ENCODE data around the gene SPATS2L.

The SPATS2L gene, protein sequence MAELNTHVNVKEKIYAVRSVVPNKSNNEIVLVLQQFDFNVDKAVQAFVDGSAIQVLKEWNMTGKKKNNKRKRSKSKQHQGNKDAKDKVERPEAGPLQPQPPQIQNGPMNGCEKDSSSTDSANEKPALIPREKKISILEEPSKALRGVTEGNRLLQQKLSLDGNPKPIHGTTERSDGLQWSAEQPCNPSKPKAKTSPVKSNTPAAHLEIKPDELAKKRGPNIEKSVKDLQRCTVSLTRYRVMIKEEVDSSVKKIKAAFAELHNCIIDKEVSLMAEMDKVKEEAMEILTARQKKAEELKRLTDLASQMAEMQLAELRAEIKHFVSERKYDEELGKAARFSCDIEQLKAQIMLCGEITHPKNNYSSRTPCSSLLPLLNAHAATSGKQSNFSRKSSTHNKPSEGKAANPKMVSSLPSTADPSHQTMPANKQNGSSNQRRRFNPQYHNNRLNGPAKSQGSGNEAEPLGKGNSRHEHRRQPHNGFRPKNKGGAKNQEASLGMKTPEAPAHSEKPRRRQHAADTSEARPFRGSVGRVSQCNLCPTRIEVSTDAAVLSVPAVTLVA

DNA sequence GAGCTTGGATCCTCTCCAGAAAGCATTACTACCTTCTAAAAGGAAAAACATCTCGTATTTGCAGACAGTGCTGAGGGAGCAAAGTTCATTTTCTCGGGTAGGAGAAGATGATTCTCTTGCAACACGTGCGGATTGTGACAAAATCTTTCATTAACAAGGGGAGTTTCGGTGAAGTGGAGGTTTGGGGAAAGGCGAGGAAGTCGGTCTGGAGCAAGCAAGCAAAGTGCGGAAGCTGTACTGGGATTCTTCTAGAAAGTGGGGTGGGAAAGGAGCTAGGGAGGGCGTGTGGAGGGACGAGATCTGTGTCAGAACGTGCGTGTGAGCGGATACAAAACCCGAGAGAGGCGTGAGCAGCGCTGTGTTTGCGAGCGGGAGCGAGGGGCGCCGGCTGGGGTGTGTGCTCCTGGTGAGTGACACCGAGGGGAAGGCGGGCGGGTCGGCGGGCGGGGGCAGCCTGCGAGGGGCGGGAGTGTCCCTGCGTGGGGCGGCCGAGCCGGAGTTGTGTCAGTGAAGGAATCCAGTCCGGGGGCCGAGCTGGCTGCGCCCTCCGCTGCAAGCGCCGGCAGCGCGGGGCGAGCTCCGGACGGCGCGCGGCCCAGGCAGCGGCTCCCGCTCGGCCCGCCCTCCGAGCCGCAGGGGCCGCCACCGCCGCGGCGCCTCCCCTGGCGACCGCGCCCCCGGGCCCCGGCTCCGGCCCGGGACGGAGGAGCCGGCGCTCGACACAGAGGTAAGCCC, at the start of gene SPATS2L:
TSS of gene SPATS2L (plus strand) at position 498 of the 735 bp plus-strand sequence. CDS start 82,552 bp downstream, outside the sequence.
- DNase-seq = no peak

DNA sequence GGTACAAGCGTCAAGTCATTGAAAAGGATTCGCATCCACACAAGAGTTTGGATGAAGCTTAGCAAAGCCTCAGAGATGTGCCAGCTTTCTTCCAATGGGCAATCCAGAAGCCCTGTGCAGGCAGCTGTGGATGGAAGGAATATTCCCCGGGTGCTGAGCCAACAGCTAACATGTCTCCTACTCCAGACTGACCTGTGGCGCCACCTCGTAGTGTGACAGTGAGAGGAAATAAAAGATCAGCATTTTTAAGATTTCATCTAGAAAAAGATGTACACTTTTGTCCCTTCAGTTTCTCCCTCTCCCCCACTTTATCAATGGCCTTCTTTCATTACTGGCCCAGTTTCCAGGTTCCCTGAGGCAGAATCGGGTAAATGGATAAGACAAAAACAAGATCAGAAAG, 48.9 kb upstream of the SPATS2L start:
- no peak for DNase-seq

DNA sequence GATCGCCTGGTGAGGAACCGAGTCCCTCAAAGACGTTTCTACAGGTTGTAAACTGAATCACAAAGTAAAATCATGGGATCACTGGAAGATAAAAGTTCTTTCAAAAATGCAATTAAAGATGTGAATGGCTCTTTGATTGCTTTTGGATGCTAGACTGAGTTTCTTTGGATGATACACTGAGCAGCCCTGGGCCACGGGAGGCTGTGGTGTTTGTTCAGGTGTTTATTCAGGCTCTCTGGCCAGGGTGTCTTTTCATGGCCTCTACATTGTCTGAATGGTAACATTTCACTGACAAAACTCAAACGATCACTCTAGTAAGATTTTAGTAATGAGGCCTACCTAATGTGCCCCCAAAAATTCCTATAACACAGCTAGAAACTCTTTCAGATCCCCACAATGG, 48.4 kb upstream of the SPATS2L start:
- DNase-seq = no peak

DNA sequence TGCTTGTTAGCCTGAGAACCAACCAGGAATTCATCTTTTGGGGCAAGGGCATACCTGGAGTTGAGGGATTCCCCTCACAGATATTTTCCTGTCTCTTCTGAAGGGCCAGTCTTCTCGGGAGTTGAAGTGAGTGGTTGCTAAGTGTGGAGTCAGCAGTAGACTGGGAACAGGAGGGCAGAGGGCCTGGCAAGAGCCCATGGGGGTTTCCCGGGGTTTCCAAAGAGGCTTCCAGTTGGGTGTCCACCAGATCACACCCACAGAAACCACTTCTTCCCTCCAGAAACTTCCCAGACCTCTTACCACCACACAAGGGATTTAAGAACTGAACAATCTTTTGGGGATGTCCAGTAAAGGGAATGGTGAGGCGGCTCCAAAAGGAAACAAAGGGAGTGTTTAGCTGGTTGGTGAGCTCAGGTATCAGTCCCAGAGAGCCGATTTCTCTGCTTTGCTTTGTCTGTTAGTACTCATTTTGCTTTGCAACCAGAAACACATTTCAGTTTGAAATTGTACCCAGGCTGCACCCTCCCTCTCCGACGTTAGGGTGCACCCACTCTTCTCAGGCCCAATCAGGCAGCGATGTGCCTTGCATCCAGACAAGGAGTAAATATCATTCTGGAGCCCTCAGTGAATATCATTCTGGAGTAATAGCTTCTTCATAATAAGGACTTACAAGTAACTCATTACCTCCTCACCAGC, 47.5 kb upstream of the SPATS2L start:
- no peak for DNase-seq

DNA sequence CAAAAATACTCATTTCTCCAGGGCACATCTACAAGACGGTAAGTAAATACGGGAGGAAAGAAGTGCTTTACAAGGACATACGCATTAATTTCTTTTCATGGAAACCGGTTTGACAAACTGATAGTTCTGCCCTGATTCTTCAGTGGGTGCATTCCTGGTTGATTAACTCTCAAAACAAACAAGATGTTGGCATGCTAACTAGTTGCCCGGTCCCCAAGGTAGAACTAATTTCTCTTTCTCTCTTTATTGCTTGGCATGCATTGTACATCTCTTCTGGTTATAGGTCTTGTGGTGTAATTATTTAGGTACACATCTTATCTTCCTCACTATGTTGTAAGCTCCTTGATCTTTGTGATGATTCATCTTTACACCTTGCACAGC, 46.9 kb upstream of the SPATS2L start:
- DNase-seq = no peak

DNA sequence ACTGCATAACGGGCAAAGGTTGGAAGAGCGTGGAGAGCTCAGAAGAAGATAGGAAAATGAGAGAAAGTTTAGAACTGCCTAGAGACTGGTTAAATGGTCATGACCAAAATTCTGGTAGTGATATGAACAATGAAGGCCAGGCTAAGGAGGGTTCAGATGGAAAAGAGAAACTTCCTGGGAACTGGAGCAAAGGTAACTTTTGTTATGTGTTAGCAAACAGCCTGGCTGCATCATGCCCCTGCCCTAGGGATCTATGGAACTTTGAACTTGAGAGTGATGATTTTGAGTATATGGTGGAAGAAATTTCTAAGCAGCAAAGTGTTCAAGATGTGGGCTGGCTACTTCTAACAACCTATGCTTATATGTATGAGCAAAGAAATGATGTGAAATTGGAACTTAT, 44.4 kb upstream of the SPATS2L start:
- no peak for DNase-seq

DNA sequence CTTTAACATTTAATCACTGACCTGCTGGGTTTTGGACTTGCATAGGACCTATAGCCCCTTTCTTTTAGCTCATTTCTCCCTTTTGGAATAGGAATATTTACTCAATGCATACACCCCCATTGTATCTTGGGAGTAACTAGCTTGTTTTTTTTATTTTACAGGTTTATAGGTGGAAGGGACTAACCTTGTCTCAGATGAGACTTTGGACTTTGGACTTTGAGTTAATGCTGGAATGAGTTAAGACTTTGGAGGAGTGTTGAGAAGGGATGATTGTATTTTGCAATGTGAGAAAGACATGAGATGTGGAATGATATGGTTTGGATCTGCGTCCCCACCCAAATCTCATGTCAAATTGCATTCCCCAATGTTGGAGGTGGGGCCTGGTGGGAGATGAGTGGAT, 43.2 kb upstream of the SPATS2L start:
- no peak for DNase-seq

DNA sequence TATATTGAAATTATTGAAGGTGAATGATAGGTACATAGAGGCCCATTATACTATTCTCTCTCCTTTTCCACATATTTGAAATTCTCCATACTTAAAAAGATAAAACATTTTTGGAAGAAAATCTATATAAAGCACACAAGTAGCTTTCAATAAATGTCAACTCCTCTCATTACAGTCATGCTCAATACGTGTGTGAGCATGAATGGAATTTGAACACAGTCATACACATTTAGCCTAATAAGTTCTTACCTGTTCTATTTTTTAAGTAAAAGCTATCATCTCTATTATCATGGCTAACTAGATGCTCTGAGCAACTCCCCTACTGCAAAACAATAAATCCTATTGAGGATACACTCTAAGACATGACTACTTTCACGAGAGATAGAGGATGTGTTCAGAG, 41.9 kb upstream of the SPATS2L start:
- no peak for DNase-seq

DNA sequence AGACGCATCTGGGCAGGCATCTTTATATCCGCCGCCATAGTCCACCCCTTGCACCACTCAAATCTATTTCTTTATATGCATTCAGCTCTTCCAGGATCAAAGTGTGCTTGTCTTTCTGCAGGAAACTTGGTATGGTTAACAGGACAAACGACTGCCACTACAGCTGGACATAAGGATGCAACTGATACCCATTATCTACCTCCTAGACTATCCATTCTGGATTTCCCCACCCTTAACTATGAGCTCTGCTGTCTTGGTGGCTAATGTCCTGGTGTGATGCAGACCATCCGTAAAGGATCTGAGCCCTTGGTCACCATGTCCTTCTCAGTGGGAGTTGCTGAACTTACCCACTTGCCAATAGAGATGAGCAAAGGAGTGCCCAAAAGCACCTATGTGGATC, 40.1 kb upstream of the SPATS2L start:
- DNase-seq = no peak

DNA sequence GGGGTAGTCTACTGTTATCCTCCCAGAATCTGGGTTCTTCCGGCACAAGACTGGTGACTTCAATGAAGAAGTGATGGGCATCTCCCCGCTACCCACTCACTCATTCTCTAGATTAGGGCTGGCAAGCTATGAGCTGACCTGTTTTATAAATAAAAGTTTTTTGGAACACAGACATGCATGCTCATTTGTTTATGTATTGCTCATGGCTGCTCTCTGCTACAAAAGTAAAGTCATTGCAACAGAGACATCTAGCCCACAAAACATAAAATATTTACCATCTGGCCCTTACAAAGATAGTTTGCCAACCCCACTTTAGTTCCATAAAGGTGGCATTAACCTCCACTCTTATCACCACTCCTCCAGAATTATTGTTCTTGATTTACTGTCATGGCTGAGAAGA, 39.1 kb upstream of the SPATS2L start:
- DNase-seq = no peak

DNA sequence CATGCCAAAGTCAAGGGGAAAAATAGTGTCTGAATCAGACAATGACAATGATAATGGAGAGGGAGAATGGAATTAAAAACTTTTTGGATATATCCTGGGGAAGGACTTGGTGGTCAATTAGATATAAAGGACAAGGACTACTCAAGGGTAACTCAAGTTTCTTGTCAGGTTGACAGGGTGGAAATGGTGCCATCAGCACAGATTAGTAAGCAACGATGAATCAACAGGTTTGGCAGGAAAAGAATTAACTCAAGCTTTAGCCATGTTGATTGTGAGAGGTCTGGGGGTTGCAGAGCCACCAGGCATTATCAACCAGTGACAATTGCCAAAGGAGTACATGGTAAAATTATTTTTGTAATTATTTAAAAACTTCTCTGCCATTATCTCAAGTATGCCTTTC, 35.8 kb upstream of the SPATS2L start:
- DNase-seq = no peak

DNA sequence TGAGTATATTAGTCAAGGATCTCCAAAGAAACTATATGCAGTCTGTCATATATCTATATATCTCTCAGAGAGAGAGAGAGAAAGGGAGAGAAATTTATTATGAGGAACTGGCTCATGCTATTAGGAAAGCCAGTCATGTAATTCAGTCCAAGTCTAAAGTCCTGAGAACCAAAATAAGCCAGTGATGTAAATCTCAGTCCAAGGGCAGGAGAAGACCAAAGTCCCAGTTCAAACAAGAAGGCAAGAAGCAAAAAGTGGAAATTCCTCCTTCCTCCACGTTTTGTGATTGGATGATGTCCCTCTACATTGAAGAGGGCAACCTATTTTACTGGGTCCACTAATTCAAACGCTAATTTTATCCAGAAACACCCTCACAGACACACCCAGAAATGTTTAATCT, 34.2 kb upstream of the SPATS2L start:
- DNase-seq = no peak

DNA sequence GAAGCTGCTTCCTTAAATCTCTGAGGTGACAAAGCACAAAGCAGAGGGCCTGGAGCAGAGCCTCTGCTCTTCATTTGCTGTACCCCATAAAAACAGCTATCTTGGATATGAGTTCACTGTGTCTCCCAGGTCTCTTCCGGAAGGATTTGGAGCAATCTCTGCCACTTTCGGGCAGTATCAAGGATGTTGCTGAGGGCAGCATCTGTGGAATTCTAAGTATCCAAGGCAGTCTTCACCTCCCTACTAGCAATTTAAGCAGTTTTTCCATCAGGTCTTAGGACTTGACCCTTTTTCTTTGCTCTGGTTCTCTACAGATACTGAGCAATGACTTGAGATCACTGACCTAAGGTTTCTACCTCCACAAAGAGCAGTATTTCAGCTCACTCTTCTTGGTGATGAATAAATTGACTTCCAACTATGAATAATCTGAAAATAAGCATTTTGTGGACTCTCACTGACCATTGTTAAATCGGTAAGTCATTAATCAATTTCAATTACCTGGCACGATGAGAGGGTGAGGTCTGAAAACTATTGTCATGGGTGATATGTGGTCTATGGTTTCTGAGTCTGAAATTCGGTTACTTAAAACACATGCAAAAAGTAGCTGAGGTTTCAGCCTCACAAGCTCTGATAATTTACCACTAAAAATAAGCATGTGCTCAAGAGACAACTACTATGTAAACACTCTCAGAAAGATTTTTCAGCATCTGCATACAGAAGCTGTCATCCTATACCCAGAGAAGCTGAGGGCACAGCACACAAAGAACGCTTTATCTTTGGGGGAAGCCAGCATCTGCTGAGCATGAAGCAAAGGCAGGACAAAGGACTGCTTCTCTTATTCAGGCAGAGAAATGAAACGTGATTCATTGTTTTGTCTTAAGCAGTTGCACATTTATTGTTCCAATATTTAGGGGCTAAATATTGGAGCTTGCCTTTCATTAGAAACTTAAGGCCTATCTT, 32.1 kb upstream of the SPATS2L start:
- no peak for DNase-seq

DNA sequence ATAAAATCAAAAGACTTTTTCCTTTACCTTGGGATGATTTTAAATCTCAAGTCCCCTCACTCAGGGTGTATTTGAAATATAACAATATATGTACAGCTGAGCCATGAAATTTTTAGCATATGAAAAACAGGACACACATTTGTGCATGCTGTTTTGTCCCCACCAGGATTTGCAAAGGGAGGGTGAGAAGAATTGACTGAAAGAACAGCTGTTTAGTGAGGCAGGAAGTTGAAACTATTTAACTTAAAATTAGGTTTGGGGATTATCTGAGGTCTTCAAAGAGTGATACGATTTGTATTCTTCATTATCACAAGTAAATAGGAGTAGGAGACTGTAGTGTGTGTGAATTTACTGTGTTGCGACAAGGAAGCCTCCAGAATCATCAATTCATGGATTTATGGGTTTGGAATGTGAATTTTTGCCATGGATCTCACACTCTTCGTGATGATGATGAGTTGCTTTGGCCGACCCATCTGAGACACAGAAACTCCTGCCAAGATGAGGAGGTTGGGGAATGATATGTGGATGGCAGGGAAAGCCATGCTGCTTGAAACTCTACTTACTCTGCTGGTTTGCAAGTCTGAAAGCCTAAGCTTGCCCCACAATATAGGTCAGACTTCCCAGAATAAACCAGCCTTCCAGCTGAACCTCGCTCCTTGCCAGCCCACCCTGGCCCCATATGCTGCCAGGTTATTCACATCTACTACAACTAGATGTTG, 31.0 kb upstream of the SPATS2L start:
- no peak for DNase-seq

DNA sequence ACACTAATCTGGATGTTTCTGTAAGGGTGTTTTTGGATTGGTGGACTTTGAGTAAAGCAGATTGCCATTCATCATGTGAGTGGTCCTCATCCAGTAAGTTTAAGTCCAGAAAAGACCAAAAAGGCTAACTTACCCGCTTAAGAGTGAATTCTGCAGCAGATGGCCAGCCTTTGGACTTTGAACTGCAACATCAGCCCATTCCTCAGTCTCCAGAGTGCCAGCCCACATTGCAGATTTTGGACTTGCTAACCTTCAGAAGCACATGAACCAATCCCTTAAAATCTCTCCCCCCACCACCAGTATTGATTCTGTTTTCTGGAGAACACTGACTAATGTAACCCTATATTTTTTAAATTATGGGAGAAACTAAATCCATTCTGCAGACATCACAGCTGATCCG, 30.0 kb upstream of the SPATS2L start:
- no peak for DNase-seq

DNA sequence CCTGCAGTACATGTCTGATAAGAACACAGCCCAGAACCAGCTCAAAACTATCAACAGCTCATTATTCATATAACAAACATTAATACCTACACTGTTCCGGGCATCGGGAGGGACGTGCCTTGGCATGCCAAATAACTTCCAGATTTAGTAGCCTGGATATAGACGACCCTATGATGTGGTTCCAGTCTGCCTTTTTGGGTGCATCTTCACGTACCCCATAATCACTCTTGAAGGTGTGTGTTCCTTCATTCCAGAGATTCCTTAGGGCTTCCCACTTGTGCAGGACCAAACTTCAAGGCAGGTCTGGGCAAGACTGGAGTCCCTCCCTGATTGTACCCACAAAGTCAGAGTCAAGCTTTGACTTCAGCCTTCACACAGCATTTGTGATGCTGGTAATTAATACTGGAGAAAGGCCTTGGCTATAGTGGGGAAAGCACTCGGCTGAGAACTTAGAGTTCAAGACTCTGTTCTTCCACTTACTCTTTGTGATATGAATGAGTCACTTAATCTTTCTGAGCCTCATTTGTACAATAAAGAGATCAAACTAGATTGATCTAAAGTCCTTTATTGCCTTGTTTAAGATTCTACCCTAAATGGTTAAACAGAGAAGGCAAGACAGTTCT, 27.7 kb upstream of the SPATS2L start:
- DNase-seq = no peak

DNA sequence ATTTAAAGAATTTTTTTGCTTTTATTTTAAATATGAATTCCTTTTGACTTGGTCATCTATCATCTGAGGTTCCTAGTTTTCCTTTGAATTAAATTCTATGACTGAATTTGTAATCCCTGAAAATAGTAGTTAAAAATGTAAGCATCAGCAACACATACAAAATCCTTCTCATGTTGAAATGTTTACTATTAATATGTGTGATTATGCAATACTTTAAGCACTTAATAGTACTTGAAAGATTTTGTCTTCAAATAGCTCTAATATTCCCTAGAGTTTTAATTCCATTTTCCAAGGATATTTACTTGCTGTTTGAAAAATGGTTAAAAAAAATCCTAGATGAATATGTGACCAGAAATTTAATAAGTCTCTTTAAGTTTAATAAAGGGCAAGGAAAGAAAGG, 26.6 kb upstream of the SPATS2L start:
- DNase-seq = no peak

DNA sequence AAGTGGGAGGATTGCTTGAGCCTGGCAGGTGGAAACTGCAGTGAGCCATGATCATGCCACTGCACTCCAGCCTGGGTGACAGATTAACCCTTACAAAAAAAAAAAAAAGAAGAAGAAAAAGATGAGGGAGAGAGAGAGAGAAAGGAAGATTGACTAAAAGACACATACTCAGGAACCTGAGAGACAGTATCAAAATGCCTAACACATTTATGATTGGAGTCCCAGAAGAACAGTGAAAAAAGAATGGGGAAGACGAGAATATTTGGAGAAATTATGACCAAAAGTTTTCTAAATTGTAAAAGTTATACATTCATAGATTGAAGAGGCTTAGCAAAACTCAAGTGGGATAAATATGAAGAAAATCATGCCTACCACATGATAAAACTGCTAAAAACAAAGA, 19.9 kb upstream of the SPATS2L start:
- no peak for DNase-seq

DNA sequence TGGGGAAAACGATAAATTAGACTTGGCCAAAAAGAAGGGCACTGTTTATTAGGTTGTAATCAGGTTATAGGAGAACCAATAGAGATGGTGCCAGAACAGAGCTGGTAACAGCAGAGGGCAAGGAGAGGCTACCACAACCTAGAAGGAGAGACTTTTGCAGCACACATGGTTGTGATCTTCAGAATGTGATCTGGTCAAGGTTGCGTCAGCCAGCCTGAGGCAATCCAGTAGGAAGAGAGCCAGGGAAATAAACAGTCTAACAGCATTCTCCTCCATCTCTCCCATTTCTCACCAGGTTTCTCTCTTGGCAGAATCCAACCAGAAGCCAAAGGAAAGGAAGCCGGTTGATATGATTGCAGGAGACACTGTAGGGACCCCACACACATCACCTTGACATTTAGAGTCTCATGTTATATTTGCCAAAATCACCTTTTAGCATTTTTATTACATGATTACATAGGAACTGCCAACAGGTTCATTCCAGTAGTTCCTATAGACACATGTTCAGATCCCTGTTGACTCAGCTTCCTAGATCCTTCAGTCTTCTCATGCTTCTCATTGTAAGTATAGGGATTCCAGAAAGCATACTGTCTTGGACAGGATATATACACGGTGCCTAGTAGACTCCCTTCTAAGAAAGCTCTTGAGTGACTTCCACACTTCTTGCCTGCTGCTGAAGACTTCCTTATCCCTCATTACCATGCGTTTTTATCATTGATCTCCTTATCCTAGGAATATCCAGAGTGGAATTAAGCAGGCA, 17.6 kb upstream of the SPATS2L start:
- no peak for DNase-seq

DNA sequence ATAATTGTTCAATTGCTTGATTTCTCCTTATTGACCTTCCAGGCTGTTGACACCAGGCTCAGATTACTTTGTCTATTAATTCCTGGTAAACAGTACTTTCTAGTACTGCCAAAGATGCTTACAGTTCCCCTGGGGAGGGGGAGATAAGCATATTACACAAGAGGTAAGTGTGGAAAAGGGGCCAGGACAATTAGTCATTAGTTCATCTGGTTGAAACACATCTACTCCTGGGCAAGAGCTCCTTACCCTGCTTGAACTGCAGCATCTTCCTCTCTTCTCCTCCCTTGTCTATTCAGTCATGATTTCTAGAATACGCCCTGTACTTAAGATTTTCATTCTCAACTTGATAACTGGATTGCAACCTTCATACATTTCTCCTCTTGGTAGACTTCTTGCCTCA, 10.4 kb upstream of the SPATS2L start:
- no peak for DNase-seq

Data from NCI-H2029 treated with DMSO at 0.1 percent for 48 hours (cell line).